A549 (cell line): ENCODE results near the gene COPS9. TPM values are rescaled to one million over a fixed set of nuclear protein-coding genes. Genes with fewer than 3 reads are reported as not detected.

Source experiments
- ATAC-seq, 2 experiments: fragments of 200-7000 bp in 1 of 2; fragments of >200 bp in 1 of 2; cut with Nextera tagmentation in 1 of 2; cut with Tn5 transposase in 1 of 2; 3 replicates each; pipeline versions ENCODE4 v1.8.0 to v1.9.1; 2018 to 2020; ENCODE audit warnings: mild to moderate bottlenecking in 1 of 2, moderate library complexity in 1 of 2
- CTCF ChIA-PET: fragments of 300-600 bp; sonication (Branson Sonifier 250); formaldehyde crosslinking; extraction: SDS; loops from one replicate; lab custom pipeline; 2021; ENCODE audit warnings: antibody characterized with exemption, inconsistent platforms; lab: Yijun Ruan, JAX
- POLR2A ChIA-PET: fragments of 350-600 bp; formaldehyde crosslinking; extraction: SDS; loops from one replicate; lab custom pipeline; 2021; ENCODE audit warnings: antibody characterized with exemption, inconsistent platforms; lab: Yijun Ruan, JAX
- DNase-seq, 2 experiments: peaks; one replicate each; pipeline versions ENCODE4 v3.0.0 to v3.0.0-alpha.2; 2011 to 2016; ENCODE audit warnings: low read depth in 1 of 2, low spot score in 1 of 2
- FAIRE-seq: peaks from 2 replicates; lab custom pipeline; 2011; peaks lifted over from hg19 to GRCh38; lab: Jason Lieb, UNC
- H3K27ac ChIP-seq, 2 experiments: fragments of >200 bp; sonication (Bioruptor Twin); formaldehyde crosslinking; 3 replicates each; pipeline ENCODE4 v1.5.1; 2016 to 2017
- H3K4me1 ChIP-seq: fragments of >200 bp; sonication (Bioruptor Twin); formaldehyde crosslinking; 3 replicates; pipeline ENCODE4 v1.6.1; 2016
- H3K4me2 ChIP-seq: fragments of >200 bp; sonication (Bioruptor Twin); formaldehyde crosslinking; 3 replicates; pipeline ENCODE4 v1.6.1; 2016
- H3K4me3 ChIP-seq: fragments of >200 bp; sonication (Bioruptor Twin); formaldehyde crosslinking; 3 replicates; pipeline ENCODE4 v1.5.1; 2016
- H3K9me3 ChIP-seq: fragments of >200 bp; sonication (Bioruptor Twin); formaldehyde crosslinking; 3 replicates; pipeline ENCODE4 v1.6.1; 2016
- ATOH8 ChIP-seq: fragments of 250-450 bp; sonication (Bioruptor Pico); IDR thresholded peaks from 2 replicates; pipeline ENCODE4 v1.5.0; 2020; ENCODE audit warnings: low read depth, mild to moderate bottlenecking, moderate library complexity
- BCL3 ChIP-seq: fragments of >200 bp; sonication (Bioruptor Twin); formaldehyde crosslinking; IDR thresholded peaks from 3 replicates; pipeline ENCODE4 v1.6.1; 2016
- CBX8 ChIP-seq: fragments of 200-600 bp; sonication (generic); IDR thresholded peaks from 2 replicates; pipeline ENCODE4 v1.6.1; 2016
- CEBPB ChIP-seq, 2 experiments: fragments of >200 bp in 1 of 2; sonication (Bioruptor Twin) in 1 of 2; formaldehyde crosslinking in 1 of 2; IDR thresholded peaks; 2 replicates each; pipeline ENCODE4 v1.6.1; 2012 to 2016
- CHD4 ChIP-seq: fragments of 200-600 bp; sonication (generic); IDR thresholded peaks from 2 replicates; pipeline ENCODE4 v1.6.1; 2016; ENCODE audit warnings: antibody characterized with exemption, mild to moderate bottlenecking, borderline replicate concordance
- ELK1 ChIP-seq: fragments of 150-350 bp; IDR thresholded peaks from 2 replicates; pipeline ENCODE4 v1.6.1; 2014; ENCODE audit warnings: low read depth, mild to moderate bottlenecking, low read length
- GATA3 ChIP-seq: IDR thresholded peaks from 2 replicates; pipeline ENCODE4 v1.6.1; 2012; ENCODE audit warnings: borderline replicate concordance
- HDAC2 ChIP-seq: fragments of 200-600 bp; sonication (generic); IDR thresholded peaks from 2 replicates; pipeline ENCODE4 v1.6.1; 2016
- HOXB13 ChIP-seq: fragments of 250-450 bp; sonication (Bioruptor Pico); IDR thresholded peaks from 2 replicates; pipeline ENCODE4 v1.5.0; 2020; ENCODE audit warnings: low read depth, mild to moderate bottlenecking, moderate library complexity
- JUNB ChIP-seq: fragments of >200 bp; sonication (Bioruptor Twin); formaldehyde crosslinking; IDR thresholded peaks from 2 replicates; pipeline ENCODE4 v1.6.1; 2016
- KDM1A ChIP-seq: fragments of 200-600 bp; sonication (generic); IDR thresholded peaks from 2 replicates; pipeline ENCODE4 v1.6.1; 2016; ENCODE audit warnings: low read depth, mild to moderate bottlenecking
- MAZ ChIP-seq: fragments of 150-350 bp; IDR thresholded peaks from 2 replicates; pipeline ENCODE4 v1.6.1; 2014; ENCODE audit warnings: antibody characterized with exemption, low read depth, low read length, borderline replicate concordance
- POLR2A ChIP-seq: IDR thresholded peaks from 2 replicates; pipeline ENCODE4 v1.6.1; 2012; ENCODE audit warnings: mild to moderate bottlenecking, low read length
- RFX5 ChIP-seq: fragments of 450-650 bp; IDR thresholded peaks from 2 replicates; pipeline ENCODE4 v1.7.1; 2014; ENCODE audit warnings: antibody characterized with exemption, mild to moderate bottlenecking, moderate library complexity
- SMC3 ChIP-seq: fragments of >200 bp; sonication (Bioruptor Twin); formaldehyde crosslinking; IDR thresholded peaks from 3 replicates; pipeline ENCODE4 v1.6.1; 2018; ENCODE audit warnings: inconsistent platforms
- ZC3H11A ChIP-seq: fragments of 450-650 bp; IDR thresholded peaks from 2 replicates; pipeline ENCODE4 v1.6.1; 2014; ENCODE audit warnings: antibody characterized with exemption, mild to moderate bottlenecking
- ZFP36 ChIP-seq: fragments of 450-650 bp; IDR thresholded peaks from 2 replicates; pipeline ENCODE4 v1.6.1; 2014; ENCODE audit warnings: borderline replicate concordance; ENCODE audit not compliant: partially characterized antibody
- ZSCAN20 ChIP-seq: fragments of 250-450 bp; sonication (Bioruptor Pico); IDR thresholded peaks from 2 replicates; pipeline ENCODE4 v1.8.0; 2022; ENCODE audit warnings: mild to moderate bottlenecking, moderate library complexity
- WGBS: methylation state at CpG from one replicate; pipeline ENCODE4 v1.1.6; 2017; ENCODE audit errors: missing lambda C conversion rate; 5-methylcytosine and 5-hydroxymethylcytosine counted together
- polyA plus RNA-seq, 4 experiments: library from polyadenylated mRNA; depleted of rRNA in 3 of 4; stranded (reverse); fragments of >200 nt; fragmentation: RNase III in 1 of 4; extraction: RNeasy Plus Mini Kit Qiagen cat#74134 plus additional on column Dnase treatment in 1 of 4; gene quantifications; 2 replicates in 3 of 4; 3 replicates in 1 of 4; pipeline ENCODE4 v1.2.3, GENCODE V29; 2011 to 2017
- TF ChIP-seq, protein P1 (sequence below): fragments of 200-600 bp; sonication (generic); IDR thresholded peaks from 2 replicates; pipeline ENCODE4 v1.6.1; 2016; ENCODE audit warnings: antibody characterized with exemption, mild to moderate bottlenecking, moderate library complexity
- TF ChIP-seq, protein P2 (sequence below): fragments of 450-650 bp; IDR thresholded peaks from 2 replicates; pipeline ENCODE4 v1.6.1; 2014; ENCODE audit warnings: antibody characterized with exemption

COPS9 gene
- polyA plus RNA-seq, 2 of the 4 experiments (the other 2 are of a cell fraction) = 321 to 356 TPM

DNA sequence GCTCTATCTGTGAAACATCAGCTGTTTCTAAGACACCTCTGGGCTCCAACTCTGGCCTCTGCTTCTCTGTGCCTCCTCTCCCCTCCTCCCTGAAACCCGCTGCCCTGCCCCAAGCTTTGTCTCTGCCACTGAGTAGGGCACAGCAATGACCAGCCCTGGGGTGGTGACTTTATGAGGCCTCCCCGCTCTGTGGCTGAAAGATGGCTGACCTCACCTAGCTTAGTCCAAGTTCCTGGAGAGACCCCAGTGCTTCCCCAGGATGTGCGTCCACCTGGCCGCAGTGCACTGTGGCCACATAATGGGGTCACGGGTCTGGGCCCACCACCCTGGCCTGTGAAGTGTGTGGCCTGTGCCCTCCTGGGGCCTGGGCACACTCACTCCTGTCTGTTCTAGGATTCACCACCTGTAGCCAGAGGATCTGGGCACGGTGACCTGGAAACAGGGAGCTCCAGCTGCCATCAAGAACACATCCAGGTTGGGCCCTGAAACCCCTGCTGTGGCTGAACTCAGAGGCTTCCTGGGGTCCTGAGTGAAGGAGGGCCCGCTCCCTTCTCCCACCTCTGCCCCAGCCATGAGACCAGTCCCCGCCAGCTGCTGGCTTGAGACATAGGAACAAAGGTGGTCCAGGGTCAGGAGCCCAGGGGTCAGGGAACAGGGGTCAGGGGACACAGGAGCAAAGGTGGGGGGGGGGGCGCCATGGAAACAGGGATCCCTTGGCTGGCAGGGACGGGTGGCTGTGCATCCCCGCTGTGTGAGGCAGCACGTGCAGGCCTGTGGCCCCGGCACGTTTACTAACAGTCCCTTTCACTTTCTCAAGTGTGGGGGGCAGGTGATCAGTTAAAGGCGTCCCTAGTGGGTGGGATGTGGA is 33.6 kb upstream of the COPS9 start:
- Histone ChIP-seq H3K4me2 (no peak overlapping the region), H3K4me3 (no peak overlapping the region), H3K27ac (no peak overlapping the region), H3K9me3 (no peaks in the 10 kb centered on the region), H3K4me1 (no peaks in the 10 kb centered on the region)
- POLR2A ChIA-PET = interaction anchor here (0.6 kb wide), 1 partner anchor 1868 kb away, joined by 3 read pairs; no protein-coding TSS in a partner anchor
- DNase-seq (no peak), ATAC-seq (no peak), FAIRE-seq (no peak)
- WGBS = 58% methylated on average over 10 of the region's 15 CpGs
- TF ChIP-seq ZC3H11A = no peak
- no peak for TF ChIP-seq CEBPB (IDR thresholded peaks at IDR 0.05)
- TF ChIP-seq ZFP36 = no peak
- TF ChIP-seq ZSCAN20 (CRISPR knock-in tag) = no peak
- no peak for TF ChIP-seq CHD4
- no peak for TF ChIP-seq KDM1A
- no peak for TF ChIP-seq CBX8
- TF ChIP-seq, protein P1, sequence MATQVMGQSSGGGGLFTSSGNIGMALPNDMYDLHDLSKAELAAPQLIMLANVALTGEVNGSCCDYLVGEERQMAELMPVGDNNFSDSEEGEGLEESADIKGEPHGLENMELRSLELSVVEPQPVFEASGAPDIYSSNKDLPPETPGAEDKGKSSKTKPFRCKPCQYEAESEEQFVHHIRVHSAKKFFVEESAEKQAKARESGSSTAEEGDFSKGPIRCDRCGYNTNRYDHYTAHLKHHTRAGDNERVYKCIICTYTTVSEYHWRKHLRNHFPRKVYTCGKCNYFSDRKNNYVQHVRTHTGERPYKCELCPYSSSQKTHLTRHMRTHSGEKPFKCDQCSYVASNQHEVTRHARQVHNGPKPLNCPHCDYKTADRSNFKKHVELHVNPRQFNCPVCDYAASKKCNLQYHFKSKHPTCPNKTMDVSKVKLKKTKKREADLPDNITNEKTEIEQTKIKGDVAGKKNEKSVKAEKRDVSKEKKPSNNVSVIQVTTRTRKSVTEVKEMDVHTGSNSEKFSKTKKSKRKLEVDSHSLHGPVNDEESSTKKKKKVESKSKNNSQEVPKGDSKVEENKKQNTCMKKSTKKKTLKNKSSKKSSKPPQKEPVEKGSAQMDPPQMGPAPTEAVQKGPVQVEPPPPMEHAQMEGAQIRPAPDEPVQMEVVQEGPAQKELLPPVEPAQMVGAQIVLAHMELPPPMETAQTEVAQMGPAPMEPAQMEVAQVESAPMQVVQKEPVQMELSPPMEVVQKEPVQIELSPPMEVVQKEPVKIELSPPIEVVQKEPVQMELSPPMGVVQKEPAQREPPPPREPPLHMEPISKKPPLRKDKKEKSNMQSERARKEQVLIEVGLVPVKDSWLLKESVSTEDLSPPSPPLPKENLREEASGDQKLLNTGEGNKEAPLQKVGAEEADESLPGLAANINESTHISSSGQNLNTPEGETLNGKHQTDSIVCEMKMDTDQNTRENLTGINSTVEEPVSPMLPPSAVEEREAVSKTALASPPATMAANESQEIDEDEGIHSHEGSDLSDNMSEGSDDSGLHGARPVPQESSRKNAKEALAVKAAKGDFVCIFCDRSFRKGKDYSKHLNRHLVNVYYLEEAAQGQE = no peak
- TF ChIP-seq BCL3 = no peak
- no peak for TF ChIP-seq RFX5
- no peak for TF ChIP-seq ELK1
- TF ChIP-seq HOXB13 (CRISPR knock-in tag) = no peak
- CTCF ChIA-PET = interaction anchor here (0.6 to 1.2 kb wide), 4 partner anchors 16 to 94 kb away, joined by 3 to 5 read pairs (median 3); no protein-coding TSS in a partner anchor

DNA sequence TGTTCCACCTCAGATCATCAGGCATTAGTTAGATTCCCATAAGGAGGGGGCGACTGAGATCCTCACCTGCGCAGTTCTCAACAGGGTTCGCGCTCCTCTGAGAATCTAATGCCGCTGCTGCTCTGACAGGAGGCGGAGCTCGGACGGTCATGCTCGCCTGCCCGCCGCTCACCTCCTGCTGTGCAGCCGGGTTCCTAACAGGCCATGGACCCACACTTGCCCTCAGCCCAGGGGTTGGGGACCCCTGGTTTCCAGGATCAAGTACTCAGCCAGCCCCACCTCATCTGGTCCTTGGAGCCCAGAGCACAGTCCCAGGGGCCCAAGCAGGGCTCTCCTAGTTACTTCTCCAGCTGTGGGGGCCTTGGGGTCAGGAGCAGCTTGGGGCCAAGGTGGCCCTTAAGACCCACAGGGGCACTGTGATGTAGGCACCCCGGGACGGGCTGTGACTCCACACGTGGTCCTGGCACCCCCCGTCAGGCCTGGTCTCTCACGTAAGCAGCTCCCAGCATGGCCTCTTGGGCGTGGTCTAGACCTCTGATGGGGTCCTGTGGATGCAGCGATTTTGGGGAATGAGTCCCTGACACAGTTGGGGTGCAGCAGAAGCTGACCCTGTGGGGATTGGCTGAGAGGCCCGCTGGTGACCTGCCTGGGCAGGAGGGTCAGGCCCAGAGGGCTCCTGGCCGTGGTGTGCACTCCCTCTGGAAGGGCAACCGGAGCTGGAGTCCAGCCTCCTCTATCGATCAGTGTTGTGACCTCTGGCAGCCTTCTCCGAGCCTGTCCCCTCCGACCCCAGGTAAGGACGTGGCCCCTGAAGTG is 32.6 kb upstream of the COPS9 start:
- POLR2A ChIA-PET = interaction anchor here (0.6 kb wide), 1 partner anchor 1867 kb away, joined by 3 read pairs; no protein-coding TSS in a partner anchor

More for the DNA sequence above, 32.6 kb upstream of the COPS9 start:
- DNase-seq (no peak), ATAC-seq (peak in 1 of 2 experiments; percentile 17; a peak in 1 of 6 replicates), FAIRE-seq (no peak)
- Histone ChIP-seq H3K4me2 (no peak overlapping the region), H3K4me1 (no peaks in the 10 kb centered on the region), H3K9me3 (no peaks in the 10 kb centered on the region), H3K4me3 (no peak overlapping the region), H3K27ac (no peak overlapping the region)
- WGBS = 59% methylated on average over 15 of the region's 26 CpGs
- CTCF ChIA-PET = interaction anchor here (0.6 to 1.5 kb wide), 4 partner anchors 15 to 1331 kb away, joined by 3 to 5 read pairs (median 4); no protein-coding TSS in a partner anchor
- no peak for TF ChIP-seq ZC3H11A
- no peak for TF ChIP-seq CHD4
- no peak for TF ChIP-seq POLR2A
- TF ChIP-seq ATOH8 = no peak
- no peak for TF ChIP-seq SMC3
- no peak for TF ChIP-seq MAZ
- TF ChIP-seq HDAC2 = no peak
- no peak for TF ChIP-seq JUNB
- no peak for TF ChIP-seq HOXB13 (CRISPR knock-in tag)
- TF ChIP-seq, protein P2, sequence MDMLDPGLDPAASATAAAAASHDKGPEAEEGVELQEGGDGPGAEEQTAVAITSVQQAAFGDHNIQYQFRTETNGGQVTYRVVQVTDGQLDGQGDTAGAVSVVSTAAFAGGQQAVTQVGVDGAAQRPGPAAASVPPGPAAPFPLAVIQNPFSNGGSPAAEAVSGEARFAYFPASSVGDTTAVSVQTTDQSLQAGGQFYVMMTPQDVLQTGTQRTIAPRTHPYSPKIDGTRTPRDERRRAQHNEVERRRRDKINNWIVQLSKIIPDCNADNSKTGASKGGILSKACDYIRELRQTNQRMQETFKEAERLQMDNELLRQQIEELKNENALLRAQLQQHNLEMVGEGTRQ = no peak
- no peak for TF ChIP-seq GATA3
- TF ChIP-seq KDM1A = no peak
